ENCODE data around the gene RPL39L.
"Not testable (repeated sequence)": the region's sequence is repeated elsewhere in the genome, so short reads cannot be mapped to it uniquely, and the experiment has no call there.

Gene RPL39L

DNA sequence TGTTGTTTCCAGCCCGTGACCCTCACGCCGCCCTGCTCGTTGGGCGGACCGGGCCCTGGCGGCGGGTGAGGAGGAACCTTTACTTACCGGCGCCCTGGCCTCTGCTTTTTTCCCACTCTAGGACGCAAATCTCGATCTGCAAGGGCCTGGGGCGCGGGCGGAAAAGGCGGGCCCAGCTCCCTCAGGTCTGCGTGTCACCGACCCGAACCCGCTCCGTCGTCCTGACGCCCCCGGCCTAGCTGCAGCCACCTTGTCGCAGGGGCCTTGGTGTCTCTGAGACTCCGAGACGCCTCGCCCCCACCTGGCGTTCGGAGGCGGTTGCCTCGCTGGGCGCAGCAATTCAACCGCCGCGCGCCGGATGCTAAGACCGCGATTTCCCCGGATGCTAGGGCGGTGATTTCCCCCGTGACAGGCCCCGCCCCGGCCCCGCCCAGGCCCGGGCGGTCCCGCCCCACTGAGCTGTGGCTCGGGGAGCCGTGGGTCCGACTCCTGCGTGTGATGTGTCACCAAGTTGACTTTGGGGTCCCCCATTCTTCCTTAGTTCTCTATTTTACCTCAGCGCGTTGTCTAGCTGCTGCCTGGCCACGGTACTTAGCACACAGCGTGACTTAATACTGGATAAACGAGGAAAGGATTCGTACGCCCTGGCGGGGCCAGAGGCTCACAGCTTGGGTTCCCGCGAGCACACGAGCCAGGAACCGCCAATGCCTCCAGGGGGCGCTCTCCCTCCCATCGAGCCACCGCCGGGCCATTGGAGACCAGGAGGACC lies at the start of gene RPL39L:
RPL39L (minus strand) TSS at position 371 of the 769 bp plus-strand sequence. CDS start 18,196 bp downstream, outside the sequence.
- peak; percentile 79 to 87 for DNase-seq (ENCODE audit: low read depth in 2 of 2)

DNA sequence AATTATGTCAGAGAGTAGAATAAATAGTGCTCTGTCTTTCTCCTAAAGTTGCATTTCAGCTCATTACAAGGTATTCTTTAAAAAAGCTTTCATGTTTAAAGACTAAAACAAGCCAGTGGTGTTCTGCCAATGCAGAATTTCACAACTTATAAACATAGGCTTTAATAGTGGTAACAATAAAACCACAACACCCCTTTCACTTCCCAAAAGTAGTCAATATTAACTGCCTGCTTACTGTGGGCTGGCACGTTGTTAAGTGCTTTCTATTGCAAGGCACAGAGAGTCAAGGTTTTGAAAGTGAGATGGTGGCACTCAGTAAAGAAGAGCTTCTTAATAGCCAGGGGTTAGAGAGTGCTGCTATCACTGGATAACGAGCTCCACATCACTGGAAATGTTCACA lies 49.6 kb upstream of the RPL39L start:
- DNase-seq (ENCODE audit: low read depth in 2 of 2): no peak

DNA sequence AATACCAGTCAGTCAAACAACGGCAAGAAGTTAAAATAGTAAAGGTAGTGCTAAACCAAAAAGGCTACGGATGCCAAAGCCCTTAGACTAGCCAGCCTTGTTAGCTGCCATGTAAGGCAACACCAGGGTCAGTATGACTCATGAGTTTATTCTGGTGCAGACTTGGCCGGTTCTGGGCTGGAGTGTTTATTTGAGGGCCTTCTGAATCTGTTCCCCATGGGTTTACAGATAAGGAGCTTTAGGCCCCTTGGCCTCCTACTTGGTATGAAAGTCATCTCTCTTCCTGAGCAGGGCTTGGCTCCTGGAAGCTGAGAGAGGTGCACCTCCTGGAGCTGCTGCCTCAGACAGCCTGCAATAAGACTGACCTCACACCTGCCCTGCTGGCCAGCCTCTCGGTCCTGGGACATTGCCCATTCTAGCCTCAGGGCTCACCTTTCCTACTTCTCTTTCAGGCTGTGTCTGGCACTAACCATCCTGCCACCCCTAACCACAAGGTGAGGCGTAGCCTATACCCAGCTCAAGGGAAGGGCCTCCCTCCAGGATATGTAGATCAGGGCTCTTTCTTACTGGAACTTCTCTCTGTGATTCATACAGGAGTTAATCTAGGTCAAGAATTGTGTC lies 47.6 kb upstream of the RPL39L start:
- no peak for DNase-seq (ENCODE audit: low read depth in 2 of 2)

DNA sequence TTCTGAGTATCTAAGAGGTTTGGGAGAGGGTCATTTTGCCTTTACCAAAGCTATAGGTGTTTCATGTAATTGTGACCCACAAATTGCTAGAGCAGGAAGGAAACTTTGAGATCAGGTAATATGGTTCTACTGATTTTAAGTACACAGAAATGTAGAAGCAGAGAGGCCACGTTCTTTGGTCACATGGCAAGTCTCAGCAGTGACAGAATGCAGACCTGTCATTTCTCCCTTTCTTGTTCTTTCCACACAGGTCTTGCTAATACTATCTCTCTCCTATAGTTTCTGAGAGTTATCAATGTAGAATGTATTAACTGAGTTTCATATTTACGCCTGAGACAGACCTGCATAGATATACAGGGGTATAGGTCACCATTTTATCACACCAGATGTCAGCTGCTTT lies 47.1 kb upstream of the RPL39L start:
- DNase-seq (ENCODE audit: low read depth in 2 of 2): no peak

DNA sequence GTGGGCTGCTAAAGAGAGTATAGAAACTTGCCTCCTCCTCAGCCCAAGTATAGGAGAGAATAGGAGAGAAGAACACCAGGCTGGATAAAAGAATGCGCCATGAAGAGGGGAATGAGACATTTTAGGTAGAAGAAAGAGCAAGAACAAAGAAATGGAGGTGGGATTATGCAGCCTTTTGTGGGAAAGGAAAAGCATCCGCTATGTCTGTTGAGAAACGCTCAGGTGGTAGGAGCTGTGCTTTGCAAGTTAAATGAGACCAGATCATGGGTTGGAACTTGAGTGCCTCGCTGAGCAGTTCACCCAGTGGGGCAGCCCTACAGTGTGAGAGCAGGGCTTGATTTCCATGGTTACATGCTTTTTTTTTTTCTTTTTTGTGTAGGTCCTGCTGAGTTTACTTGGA lies 46.5 kb upstream of the RPL39L start:
- DNase-seq (ENCODE audit: low read depth in 2 of 2): no peak

DNA sequence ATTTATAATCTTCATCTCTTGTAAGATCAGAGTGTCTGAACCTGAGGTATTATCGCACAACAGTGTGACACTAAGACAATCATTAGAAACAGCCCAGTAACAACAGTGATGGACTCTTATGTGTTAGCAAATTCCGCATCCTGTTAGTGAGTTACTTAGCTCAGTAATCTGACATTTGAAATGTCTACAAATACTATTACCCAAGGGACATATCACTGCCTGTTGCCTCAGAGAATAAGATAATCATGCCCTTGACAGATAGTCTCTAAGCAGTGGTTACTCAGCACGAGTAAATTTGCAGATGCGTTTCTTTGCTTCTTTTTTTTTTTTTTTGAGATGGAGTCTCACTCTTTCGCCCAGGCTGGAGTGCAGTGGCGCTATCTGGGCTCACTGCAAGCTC lies 44.6 kb upstream of the RPL39L start:
- DNase-seq (ENCODE audit: low read depth in 2 of 2): no peak

DNA sequence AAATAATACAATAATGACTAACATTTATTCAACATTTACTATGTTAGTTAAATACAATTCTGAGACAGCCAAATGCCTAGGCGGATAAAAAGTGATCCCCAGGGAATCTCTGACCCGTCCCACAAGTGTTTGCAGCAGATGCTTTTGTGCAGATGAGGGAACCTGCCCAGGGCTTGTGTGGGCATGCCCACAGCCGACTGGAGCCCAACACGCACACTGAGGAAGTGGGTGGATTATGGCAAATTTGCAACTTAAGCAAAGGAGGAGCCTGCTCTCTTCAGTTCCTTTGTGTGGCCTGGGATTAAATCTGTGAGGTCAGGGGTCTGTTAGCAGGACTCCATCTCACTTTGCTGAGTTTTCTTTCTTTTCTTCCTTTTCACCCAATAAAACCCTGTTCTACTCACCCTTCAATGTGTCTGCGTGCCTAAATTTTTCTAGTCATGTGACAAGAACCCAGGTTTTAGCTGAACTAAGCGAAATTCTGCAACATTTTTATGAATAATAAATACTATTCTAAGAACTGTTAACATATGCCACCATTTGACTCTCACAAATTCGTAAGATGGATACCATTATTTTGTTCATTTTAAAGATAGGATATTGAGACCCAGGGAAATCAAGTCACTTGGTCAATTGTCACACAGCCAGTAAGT lies 44.0 kb upstream of the RPL39L start:
- DNase-seq (ENCODE audit: low read depth in 2 of 2): no peak

DNA sequence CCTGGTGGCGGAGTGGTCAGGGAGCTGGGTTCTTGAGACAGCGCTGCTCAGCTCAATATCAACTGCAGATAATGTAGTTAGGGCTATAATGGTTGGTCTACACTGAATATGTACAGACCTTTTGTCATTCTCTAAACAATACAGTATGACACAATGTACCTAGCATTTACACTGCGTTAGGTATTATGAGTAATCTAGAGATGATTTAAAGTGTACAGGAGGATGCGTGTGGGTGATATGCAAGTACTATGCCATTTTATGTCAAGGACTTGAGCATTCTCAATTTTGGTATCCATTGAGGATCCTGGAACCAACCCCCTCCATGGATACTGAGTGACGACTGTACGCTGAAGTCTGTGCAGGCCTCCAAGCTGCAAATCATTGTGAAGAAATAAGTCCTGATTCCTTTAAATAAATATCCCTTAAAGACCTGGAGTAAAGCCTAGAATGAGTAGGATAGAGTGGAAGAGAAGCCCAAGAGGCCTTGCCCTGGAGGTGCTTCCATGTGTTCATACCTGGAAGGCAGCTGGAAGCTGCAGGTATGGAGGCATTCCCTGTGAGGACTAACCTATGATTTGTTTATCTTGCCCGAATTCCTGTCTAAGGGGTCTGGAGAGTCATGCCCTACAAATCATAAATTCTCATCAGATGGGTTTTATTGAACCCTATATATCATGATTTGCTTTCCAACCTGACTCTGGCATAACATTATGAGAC lies 42.3 kb upstream of the RPL39L start:
- no peak for DNase-seq (ENCODE audit: low read depth in 2 of 2)

DNA sequence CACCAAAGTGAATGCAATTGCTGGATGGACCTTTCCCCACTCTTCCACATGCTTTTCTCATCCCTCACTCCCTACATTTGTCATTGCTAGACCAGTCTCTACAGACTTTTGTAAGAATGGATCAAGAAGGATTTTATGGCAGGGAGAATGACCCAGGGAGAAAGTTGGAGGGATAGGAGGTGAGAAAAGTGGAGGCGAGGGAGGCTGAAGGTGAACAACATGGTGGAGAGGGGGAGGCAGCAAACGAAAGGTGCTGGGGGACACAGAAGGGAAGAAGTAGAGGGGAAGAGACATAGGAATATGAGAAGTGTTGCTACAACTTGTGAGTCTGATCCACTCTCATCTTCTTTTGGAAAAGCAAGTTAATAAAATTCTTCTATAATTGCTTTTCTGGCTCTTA lies 33.6 kb upstream of the RPL39L start:
- DNase-seq (ENCODE audit: low read depth in 2 of 2): no peak

DNA sequence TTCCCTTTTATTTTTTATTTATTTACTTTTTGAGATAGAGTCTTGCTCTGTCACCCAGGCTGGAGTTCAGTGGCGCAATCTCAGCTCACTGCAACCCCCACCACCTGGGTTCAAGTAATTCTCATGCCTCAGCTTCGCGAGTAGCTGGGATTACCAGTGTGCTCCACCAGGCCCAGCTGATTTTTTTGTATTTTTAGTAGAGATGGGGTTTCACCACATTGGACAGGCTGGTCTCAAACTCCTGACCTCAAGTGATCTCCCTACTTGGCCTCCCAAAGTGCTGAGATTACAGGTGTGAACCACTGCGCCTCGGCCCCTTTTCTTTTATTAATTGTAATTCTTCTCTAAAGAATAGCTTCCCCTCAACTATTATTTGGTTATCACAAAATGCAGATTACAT lies 31.6 kb upstream of the RPL39L start:
- DNase-seq (ENCODE audit: low read depth in 2 of 2): not testable (repeated sequence)

DNA sequence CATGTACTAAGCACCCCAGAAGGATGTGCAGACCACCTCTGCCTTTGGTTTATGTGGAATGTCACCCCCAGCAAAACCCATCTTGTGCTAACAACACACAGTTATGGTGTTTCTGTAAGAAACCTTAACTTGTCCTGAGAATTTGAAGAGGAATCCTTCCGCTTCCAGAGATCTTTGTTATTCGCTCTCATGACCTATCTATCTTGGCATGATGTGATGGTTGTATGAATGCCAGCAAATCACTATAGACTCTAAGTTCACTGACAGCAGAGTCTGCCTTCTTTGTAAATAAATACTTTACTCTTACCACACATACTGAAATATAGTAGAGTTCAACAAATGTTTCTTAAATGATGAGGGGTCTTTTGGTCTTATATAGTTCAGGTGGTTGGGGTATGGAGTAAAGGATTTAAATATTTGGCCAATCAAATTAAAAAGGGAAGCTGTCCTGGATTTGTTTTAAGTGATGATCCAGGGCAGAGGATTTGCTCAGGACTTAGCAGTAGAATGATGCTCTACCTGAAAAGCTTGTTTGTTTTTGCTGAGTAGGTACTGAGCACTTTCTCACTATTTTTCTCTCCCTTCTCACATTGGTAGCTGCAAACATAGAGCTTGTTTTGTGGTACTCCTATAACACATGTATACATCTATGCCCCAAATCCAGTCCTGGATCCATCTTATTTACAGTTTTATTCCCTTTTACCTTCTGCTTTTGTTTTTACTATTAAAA lies 30.1 kb upstream of the RPL39L start:
- DNase-seq (ENCODE audit: low read depth in 2 of 2): no peak

DNA sequence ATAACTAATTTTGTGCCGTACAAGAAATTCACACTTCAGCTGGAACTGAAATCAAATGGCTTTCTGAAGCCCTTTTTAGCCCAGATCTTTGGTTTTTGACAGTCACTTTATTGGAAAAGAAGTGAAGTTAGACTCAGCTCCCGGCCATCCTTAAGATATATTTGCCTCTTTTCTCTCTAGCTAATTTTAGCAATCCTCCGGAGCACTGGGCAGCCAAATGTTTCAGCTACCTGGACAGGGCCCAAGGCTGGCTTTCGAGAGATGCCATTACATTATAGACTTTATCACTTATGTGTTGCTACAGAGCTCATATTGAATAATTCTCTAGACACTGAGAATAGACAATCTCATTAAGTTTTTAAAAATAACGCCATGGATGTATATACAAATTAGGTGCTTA lies 28.5 kb upstream of the RPL39L start:
- no peak for DNase-seq (ENCODE audit: low read depth in 2 of 2)

DNA sequence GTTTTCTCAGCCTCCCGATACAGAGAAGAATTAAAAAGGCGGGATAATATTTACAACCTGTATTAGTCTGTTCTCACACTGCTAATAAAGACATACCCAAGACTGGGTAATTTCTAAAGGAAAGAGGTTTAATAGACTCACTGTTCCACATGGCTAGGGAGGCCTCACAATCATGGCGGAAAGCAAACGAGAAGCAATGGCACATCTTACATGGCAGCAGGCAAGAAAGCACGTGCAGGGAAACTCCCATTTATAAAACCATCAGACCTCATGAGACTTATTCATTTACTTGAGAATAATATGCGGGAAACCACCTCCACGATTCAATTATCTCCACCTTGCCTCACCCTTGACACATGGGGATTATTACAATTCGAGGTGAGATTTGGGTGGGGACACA lies 27.5 kb upstream of the RPL39L start:
- no peak for DNase-seq (ENCODE audit: low read depth in 2 of 2)

DNA sequence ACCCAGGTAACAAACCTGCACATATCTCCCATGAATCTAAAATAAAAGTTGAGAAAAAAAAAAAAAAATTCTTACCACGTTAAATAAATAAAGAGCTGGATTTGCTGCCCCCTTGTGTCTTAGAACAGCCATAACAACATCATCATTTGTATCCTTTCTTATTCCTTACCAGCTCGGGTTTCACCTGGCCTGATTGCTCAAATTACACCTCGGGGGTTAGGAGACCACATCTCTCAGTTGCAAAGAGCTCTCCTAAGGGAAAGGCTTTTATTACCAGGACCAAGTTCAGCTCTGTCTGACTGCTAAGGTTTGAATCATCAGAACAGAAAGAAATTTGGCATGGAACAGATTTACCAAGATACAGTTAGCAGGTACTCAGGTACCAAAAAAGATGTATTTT lies 25.8 kb upstream of the RPL39L start:
- no peak for DNase-seq (ENCODE audit: low read depth in 2 of 2)

DNA sequence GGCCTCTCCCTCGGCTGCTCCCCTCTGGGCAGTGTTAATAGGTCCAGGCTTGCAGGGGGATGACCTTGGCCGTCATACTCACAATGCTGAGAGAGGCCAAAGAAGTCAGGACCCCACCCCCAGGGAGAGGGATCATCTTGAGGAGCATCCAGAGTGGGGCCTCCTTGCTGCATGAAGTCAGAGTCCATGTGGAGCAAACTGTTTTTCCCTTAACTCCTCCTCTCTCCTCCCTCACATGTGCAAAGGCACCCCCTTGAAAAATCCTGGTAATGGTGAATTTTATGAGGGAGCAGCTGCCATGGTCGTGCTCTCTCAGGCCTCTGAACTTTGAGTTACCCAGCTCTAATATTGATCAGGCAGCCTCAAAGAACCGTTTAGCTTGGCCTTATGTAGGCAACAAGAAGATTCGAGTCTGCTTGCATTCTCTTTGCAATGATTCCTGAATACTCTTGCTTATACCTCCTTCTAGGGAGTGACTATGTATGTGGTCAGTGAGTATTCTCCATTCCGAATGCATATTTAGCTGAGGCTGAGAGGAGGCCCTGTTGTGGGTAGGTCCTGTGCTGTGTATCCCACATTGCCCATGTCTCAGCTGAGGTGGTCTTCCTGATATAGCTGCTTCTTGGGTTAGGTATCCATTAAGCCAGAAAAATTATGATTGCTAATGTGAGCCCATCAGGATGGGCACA lies 23.1 kb upstream of the RPL39L start:
- no peak for DNase-seq (ENCODE audit: low read depth in 2 of 2)

DNA sequence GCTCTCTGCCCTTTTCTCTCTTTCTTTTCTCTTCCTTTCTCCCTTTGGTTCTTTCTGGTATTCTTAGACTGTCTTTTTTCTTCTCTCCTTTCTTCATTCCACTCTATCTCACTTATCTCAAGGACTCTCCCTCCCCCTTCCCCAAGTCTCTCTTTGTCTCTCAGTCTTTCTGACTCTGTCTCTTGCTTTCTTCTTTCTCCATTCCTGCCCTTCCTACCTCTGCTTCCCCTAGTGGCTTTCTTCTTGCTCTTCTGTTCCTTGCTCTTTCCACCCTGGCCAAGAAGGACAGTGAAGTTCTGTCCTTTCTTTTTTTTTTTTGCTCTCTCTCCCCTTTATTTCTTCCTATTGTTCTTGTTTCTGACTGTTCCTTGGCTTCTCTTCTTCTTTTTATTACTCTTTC lies 22.3 kb upstream of the RPL39L start:
- DNase-seq (ENCODE audit: low read depth in 2 of 2): no peak

DNA sequence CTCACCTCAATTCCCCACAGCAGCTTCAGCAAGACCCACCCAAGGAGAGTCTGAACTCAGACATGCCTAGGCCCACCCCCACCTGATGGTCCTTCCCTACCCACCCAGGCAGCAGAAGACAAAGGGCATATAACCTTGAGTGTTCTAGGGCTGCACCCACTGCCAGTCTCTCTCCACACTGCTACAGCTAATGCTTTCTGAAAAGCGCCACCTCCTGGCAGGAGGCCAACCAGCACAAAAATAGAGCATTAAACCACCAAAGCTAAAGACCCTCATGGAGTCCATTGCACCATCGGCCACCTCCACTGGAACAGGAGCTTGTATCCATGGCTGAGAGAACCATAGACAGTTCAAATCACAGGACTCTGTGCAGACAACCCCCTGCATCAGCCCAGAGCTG lies 11.3 kb upstream of the RPL39L start:
- peak; percentile 21 to 42 for DNase-seq (ENCODE audit: low read depth in 2 of 2)

DNA sequence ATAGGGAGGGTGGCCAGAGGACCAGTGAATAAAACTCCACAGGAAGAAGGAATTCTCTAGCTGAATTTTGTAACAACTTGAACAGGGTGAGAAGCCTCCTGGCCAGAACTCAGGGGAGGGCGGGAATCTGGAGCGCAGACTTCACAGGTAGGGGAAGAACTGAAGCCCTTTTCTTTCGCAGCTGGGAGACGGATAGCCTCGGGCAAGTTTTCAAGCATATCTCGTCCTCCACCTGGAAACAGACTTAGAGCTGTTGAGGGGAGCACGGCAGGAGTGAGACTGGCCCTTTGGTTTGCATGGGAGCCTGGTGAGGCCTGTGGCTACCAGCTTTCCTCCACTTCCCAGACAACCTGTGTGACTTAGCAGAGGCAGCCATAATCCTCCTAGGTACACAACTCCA lies 10.9 kb upstream of the RPL39L start:
- no peak for DNase-seq (ENCODE audit: low read depth in 2 of 2)

DNA sequence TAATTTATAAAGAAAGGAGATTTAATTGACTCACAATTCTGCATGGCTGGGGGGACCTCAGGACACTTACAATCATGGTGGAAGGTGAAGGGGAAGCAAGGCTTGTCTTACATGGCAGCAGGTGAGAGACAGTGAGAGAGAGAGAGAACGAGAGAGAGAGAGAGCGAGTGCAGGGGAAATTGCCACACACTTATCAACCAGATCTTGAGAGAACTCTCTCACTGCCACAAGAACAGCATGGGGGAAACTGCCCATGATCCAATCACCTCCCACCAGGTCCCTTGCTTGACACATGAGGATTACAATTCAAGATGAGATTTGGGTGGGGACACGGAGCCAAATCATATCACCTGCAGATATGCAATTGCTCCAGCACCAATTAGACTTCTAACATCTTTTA lies 7.1 kb upstream of the RPL39L start:
- DNase-seq (ENCODE audit: low read depth in 2 of 2): no peak

DNA sequence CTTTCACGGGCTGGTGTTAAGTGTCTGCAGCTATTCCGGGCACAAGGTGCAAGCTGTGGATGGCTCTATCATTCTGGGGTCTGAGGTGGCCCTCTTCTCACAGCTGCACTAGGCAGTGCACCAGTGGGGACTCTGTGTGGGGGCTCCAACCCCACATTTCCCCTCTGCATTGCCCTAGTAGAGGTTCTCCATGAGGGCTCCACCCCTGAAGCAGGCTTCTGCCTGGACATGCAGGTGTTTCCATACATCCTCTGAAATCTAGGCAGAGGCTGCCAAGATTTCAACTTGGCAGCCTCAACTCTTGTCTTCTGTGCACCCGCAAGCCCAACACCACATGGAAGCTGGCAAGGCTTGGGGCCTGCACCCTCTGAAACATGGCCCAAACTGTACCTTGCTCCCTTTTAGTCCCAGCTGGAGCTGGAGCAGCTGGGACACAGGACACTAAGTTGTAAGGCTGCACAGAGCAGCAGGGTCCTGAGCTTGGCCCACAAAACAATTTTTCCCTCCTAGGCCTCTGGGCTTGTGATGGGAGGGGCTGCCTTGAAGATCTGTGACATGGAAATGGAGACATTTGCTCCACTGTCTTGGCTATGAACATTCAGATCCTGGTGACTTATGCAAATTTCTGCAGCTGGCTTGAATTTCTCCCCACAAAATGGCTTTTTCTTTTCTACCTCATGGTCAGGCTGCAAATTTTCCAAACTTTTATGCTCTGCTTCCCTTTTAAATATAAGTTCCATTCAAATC lies 6.0 kb upstream of the RPL39L start:
- DNase-seq (ENCODE audit: low read depth in 2 of 2): no peak

DNA sequence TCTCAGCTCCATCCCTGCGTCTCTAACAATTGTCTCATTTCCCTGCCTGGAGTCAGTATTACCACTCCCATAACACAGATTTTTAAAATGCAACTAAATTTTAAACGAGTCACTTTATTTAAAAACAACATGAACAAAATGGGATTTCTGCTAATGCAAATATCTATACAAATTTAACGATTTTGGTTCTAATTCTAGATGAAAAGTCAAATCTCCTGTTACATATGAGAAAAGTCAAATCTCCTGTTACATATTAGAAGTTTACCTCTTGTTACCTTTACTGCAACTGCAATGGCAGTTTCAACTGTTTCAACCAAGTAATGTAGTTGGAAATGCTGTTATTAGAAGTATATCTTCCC lies 578 bp upstream of the RPL39L start:
- no peak for DNase-seq (ENCODE audit: low read depth in 2 of 2)
